Mesendoderm (in vitro differentiated cells): ENCODE results near the gene SEC24C.
A peak's percentile ranks its signal among the peaks of the same experiment; 100 is the strongest.

Experiments used
- DNase-seq: peaks from one replicate; pipeline ENCODE4 v3.0.0; 2013
- H2AK5ac ChIP-seq: 2 replicates; pipeline ENCODE4 v1.6.1; 2013; ENCODE audit warnings: low read length, inconsistent platforms
- H2BK120ac ChIP-seq: 2 replicates; pipeline ENCODE4 v1.6.1; 2013; ENCODE audit warnings: low read depth, mild to moderate bottlenecking, low read length, moderate library complexity, mixed read lengths
- H2BK15ac ChIP-seq: replicated peaks from 2 replicates; pipeline ENCODE4 v1.6.1; 2013; ENCODE audit warnings: low read depth, mild to moderate bottlenecking, moderate library complexity
- H2BK5ac ChIP-seq: 2 replicates; pipeline ENCODE4 v1.6.1; 2013; ENCODE audit warnings: low read length, inconsistent platforms
- H3K18ac ChIP-seq: 2 replicates; pipeline ENCODE4 v1.6.1; 2013; ENCODE audit warnings: mild to moderate bottlenecking, low read length, mixed read lengths
- H3K23ac ChIP-seq: one replicate; pipeline ENCODE4 v1.6.1; 2013; ENCODE audit warnings: low read length
- H3K27ac ChIP-seq: 2 replicates; pipeline ENCODE4 v1.5.1; 2013; ENCODE audit warnings: low read depth, mild to moderate bottlenecking, inconsistent platforms, low read length, moderate library complexity
- H3K27me3 ChIP-seq: 2 replicates; pipeline ENCODE4 v1.6.1; 2013; ENCODE audit warnings: low read length, control low read depth, mild to moderate bottlenecking, inconsistent platforms; ENCODE audit not compliant: insufficient read depth, poor library complexity
- H3K36me3 ChIP-seq: 2 replicates; pipeline ENCODE4 v1.6.1; 2013; ENCODE audit warnings: low read length, inconsistent platforms; ENCODE audit not compliant: control insufficient read depth, insufficient read depth
- H3K4ac ChIP-seq: one replicate; pipeline ENCODE4 v1.6.1; 2013; ENCODE audit warnings: low read depth, mild to moderate bottlenecking, low read length, moderate library complexity
- H3K4me1 ChIP-seq: 2 replicates; pipeline ENCODE4 v1.6.1; 2013; ENCODE audit warnings: low read depth, low read length, inconsistent platforms; ENCODE audit not compliant: control insufficient read depth
- H3K4me2 ChIP-seq: 2 replicates; pipeline ENCODE4 v1.6.1; 2013; ENCODE audit warnings: low read length
- H3K4me3 ChIP-seq: 2 replicates; pipeline ENCODE4 v1.5.1; 2013; ENCODE audit warnings: mild to moderate bottlenecking, low read length
- H3K56ac ChIP-seq: one replicate; pipeline ENCODE4 v1.6.1; 2013; ENCODE audit warnings: low read length
- H3K79me1 ChIP-seq: 2 replicates; pipeline ENCODE4 v1.6.1; 2013; ENCODE audit warnings: low read length, inconsistent platforms
- H3K79me2 ChIP-seq: 2 replicates; pipeline ENCODE4 v1.6.1; 2013; ENCODE audit warnings: mild to moderate bottlenecking, low read length; ENCODE audit not compliant: control insufficient read depth, insufficient read depth
- H3K9ac ChIP-seq: 2 replicates; pipeline ENCODE4 v1.6.1; 2013; ENCODE audit warnings: low read length, inconsistent platforms
- H4K5ac ChIP-seq: one replicate; pipeline ENCODE4 v1.6.1; 2013; ENCODE audit warnings: low read length
- H4K8ac ChIP-seq: one replicate; pipeline ENCODE4 v1.6.1; 2013; ENCODE audit warnings: low read depth, mild to moderate bottlenecking, control low read depth, low read length, moderate library complexity
- WGBS: extraction: QIAGEN DNeasy Blood & Tissue Kit; methylation state at CpG from one replicate; pipeline ENCODE4 v1.1.7; 2013; ENCODE audit warnings: low lambda C conversion rate, missing lambda C conversion rate; ENCODE audit not compliant: insufficient coverage; ENCODE audit errors: extremely low coverage; 5-methylcytosine and 5-hydroxymethylcytosine counted together

SEC24C gene

GRCh38 chr10:73779018-73779417 lies 34.8 kb downstream of the SEC24C start:
- Histone ChIP-seq H3K18ac (no peak overlapping the region), H3K4me3 (no peak overlapping the region), H4K8ac (no peak overlapping the region), H3K4me2 (no peak overlapping the region), H3K9ac (no peak overlapping the region), H4K5ac (no peak overlapping the region), H2BK15ac (no peak overlapping the region), H2BK5ac (no peak overlapping the region), H3K79me2 (peaks cover 26% of the 10 kb centered on the region), H3K27me3 (no peaks in the 10 kb centered on the region), H3K36me3 (no peaks in the 10 kb centered on the region), H3K23ac (no peak overlapping the region), H3K56ac (no peak overlapping the region), H3K4ac (no peak overlapping the region), H3K27ac (no peak overlapping the region), H2AK5ac (no peak overlapping the region), H3K4me1 (no peaks in the 10 kb centered on the region), H3K79me1 (peaks cover 14% of the 10 kb centered on the region), H2BK120ac (no peak overlapping the region)
- WGBS: no CpG with 5 or more reads among the region's 5 CpGs
- no peak for DNase-seq

GRCh38 chr10:73779539-73780197 lies 35.5 kb downstream of the SEC24C start:
- Histone ChIP-seq H3K4me3 (no peak overlapping the region), H3K4me1 (no peaks in the 10 kb centered on the region), H3K18ac (no peak overlapping the region), H3K27ac (no peak overlapping the region), H3K4me2 (no peak overlapping the region), H2BK15ac (no peak overlapping the region), H3K27me3 (no peaks in the 10 kb centered on the region), H3K56ac (no peak overlapping the region), H3K4ac (no peak overlapping the region), H2BK120ac (no peak overlapping the region), H2AK5ac (no peak overlapping the region), H4K5ac (no peak overlapping the region), H3K36me3 (no peaks in the 10 kb centered on the region), H3K79me1 (peaks cover 12% of the 10 kb centered on the region), H2BK5ac (no peak overlapping the region), H3K23ac (no peak overlapping the region), H4K8ac (no peak overlapping the region), H3K9ac (no peak overlapping the region), H3K79me2 (peaks cover 24% of the 10 kb centered on the region)
- no CpG with 5 or more reads among the region's 3 CpGs for WGBS
- DNase-seq: no peak

GRCh38 chr10:73780301-73780700 lies 36.1 kb downstream of the SEC24C start:
- Histone ChIP-seq H3K18ac (no peak overlapping the region), H4K8ac (no peak overlapping the region), H3K79me1 (peaks cover 12% of the 10 kb centered on the region), H3K23ac (no peak overlapping the region), H3K56ac (no peak overlapping the region), H3K4me2 (no peak overlapping the region), H3K4me3 (no peak overlapping the region), H2BK5ac (no peak overlapping the region), H3K4me1 (no peaks in the 10 kb centered on the region), H3K27me3 (no peaks in the 10 kb centered on the region), H3K27ac (no peak overlapping the region), H2BK15ac (no peak overlapping the region), H2BK120ac (no peak overlapping the region), H3K36me3 (no peaks in the 10 kb centered on the region), H3K4ac (no peak overlapping the region), H4K5ac (no peak overlapping the region), H3K9ac (peak overlapping the region; percentile 40), H3K79me2 (peaks cover 24% of the 10 kb centered on the region), H2AK5ac (no peak overlapping the region)
- WGBS: no CpG with 5 or more reads among the region's 5 CpGs
- DNase-seq: no peak

GRCh38 chr10:73780966-73781365 lies 36.8 kb downstream of the SEC24C start:
- Histone ChIP-seq H3K4me1 (no peaks in the 10 kb centered on the region), H2BK15ac (no peak overlapping the region), H3K23ac (no peak overlapping the region), H3K4me2 (peak overlapping the region; percentile 99), H3K18ac (no peak overlapping the region), H3K56ac (peak overlapping the region; percentile 94), H3K79me2 (peaks cover 24% of the 10 kb centered on the region), H2BK120ac (no peak overlapping the region), H4K8ac (no peak overlapping the region), H3K27ac (no peak overlapping the region), H3K36me3 (no peaks in the 10 kb centered on the region), H2BK5ac (no peak overlapping the region), H4K5ac (peak overlapping the region; percentile 85), H3K9ac (peak overlapping the region; percentile 90), H3K4me3 (peak overlapping the region; percentile 56), H2AK5ac (no peak overlapping the region), H3K79me1 (peaks cover 10% of the 10 kb centered on the region), H3K27me3 (no peaks in the 10 kb centered on the region), H3K4ac (no peak overlapping the region)
- WGBS: no CpG with 5 or more reads among the region's 11 CpGs
- no peak for DNase-seq

- Histone ChIP-seq H2AK5ac (peak overlapping the region; percentile 76), H2BK5ac (no peak overlapping the region), H3K27me3 (no peaks in the 10 kb centered on the region), H3K4ac (peak overlapping the region; percentile 63), H3K9ac (peak overlapping the region; percentile 90), H3K27ac (peak overlapping the region; percentile 16), H3K4me3 (peak overlapping the region; percentile 56), H3K4me2 (peak overlapping the region; percentile 99), H3K36me3 (no peaks in the 10 kb centered on the region), H2BK15ac (no peak overlapping the region), H3K18ac (peak overlapping the region; percentile 81), H3K79me1 (peaks cover 10% of the 10 kb centered on the region), H4K8ac (peak overlapping the region; percentile 87), H2BK120ac (no peak overlapping the region), H3K23ac (no peak overlapping the region), H3K79me2 (peaks cover 24% of the 10 kb centered on the region), H3K56ac (peak overlapping the region; percentile 94), H4K5ac (peak overlapping the region; percentile 85), H3K4me1 (peaks cover 1% of the 10 kb centered on the region)
- no CpG with 5 or more reads among the region's 14 CpGs for whole genome bisulfite sequencing
- DNase-seq: no peak
These were observed 37.3 kb downstream of the SEC24C start for GRCh38 chr10:73781548-73781878.
